ENCODE results near the gene MINK1.

MINK1 gene

DNA sequence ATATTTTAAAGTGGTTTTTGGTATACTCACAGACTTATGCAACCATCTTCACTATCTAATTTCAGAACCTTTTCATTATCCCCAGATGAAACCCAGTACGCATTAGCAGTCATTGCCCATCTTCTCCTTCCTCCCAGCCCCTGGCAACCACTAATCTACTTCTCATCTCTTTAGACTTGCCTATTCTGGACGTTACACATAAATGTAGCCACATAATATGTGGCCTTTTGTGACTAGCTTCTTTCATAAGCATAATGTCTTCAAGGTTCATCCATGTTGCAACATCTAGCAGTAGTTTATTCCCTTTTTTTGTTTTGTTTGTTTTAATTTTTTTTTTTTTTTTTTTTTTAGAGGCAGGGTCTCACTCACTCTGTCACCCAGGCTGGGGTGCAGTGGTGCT is 37.7 kb downstream of the MINK1 start:
- TF ChIP-seq ZFX (IDR thresholded peaks at IDR 0.05; ENCODE audit: borderline replicate concordance): no peak
- TF ChIP-seq, protein P1, sequence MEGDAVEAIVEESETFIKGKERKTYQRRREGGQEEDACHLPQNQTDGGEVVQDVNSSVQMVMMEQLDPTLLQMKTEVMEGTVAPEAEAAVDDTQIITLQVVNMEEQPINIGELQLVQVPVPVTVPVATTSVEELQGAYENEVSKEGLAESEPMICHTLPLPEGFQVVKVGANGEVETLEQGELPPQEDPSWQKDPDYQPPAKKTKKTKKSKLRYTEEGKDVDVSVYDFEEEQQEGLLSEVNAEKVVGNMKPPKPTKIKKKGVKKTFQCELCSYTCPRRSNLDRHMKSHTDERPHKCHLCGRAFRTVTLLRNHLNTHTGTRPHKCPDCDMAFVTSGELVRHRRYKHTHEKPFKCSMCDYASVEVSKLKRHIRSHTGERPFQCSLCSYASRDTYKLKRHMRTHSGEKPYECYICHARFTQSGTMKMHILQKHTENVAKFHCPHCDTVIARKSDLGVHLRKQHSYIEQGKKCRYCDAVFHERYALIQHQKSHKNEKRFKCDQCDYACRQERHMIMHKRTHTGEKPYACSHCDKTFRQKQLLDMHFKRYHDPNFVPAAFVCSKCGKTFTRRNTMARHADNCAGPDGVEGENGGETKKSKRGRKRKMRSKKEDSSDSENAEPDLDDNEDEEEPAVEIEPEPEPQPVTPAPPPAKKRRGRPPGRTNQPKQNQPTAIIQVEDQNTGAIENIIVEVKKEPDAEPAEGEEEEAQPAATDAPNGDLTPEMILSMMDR (IDR thresholded peaks at IDR 0.05): no peak

GRCh38 chr17:4872786-4873185 is 39.6 kb downstream of the MINK1 start:
- no peak overlapping the region for H3K27ac ChIP-seq
- TF ChIP-seq ZFX (IDR thresholded peaks at IDR 0.05; ENCODE audit: borderline replicate concordance): no peak
- TF ChIP-seq, protein P1 (IDR thresholded peaks at IDR 0.05): no peak

More for the DNA sequence above, 37.7 kb downstream of the MINK1 start:
- H3K27ac ChIP-seq: no peak overlapping the region

GRCh38 chr17:4877089-4877488 is 43.9 kb downstream of the MINK1 start:
- H3K27ac ChIP-seq: no peak overlapping the region
- TF ChIP-seq, protein P1 (IDR thresholded peaks at IDR 0.05): no peak
- no peak for TF ChIP-seq ZFX (IDR thresholded peaks at IDR 0.05; ENCODE audit: borderline replicate concordance)

DNA sequence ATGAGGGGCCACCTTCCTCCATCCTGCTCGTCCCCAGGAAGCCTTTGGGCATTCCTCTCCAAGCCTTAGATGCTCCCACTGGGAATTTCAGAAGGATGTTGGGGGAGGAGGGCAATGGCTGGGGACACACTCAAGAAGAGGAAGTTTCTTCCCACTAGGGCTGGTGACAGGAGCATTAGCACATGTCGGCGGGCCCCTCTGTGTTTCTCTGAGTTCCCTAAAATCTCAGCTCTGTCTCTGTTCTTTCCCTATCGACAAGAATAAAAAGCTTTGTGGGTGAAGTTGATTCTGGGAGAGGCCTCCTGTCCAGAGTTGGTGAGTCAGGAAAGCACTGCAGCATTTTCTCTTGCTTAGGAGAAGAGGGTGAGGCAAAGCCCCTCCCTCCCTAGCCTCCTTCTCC is 46.5 kb downstream of the MINK1 start:
- TF ChIP-seq, protein P1 (IDR thresholded peaks at IDR 0.05): no peak
- TF ChIP-seq ZFX (IDR thresholded peaks at IDR 0.05; ENCODE audit: borderline replicate concordance): no peak
- H3K27ac ChIP-seq: no peak overlapping the region

GRCh38 chr17:4880857-4881256 is 47.7 kb downstream of the MINK1 start:
- no peak overlapping the region for H3K27ac ChIP-seq
- no peak for TF ChIP-seq ZFX (IDR thresholded peaks at IDR 0.05; ENCODE audit: borderline replicate concordance)
- TF ChIP-seq, protein P1 (IDR thresholded peaks at IDR 0.05): no peak

- no peak for TF ChIP-seq ZFX (IDR thresholded peaks at IDR 0.05; ENCODE audit: borderline replicate concordance)
- TF ChIP-seq, protein P1 (IDR thresholded peaks at IDR 0.05): peak; percentile 95
- 0 out of 2 replicates have a peak overlapping the region, but pooled peaks have one; percentile 4 for H3K27ac ChIP-seq
These were observed 48.8 kb downstream of the MINK1 start for GRCh38 chr17:4881761-4882555.

GRCh38 chr17:4884489-4884888 is 51.3 kb downstream of the MINK1 start:
- TF ChIP-seq, protein P1 (IDR thresholded peaks at IDR 0.05): no peak
- TF ChIP-seq ZFX (IDR thresholded peaks at IDR 0.05; ENCODE audit: borderline replicate concordance): no peak
- no peak overlapping the region for H3K27ac ChIP-seq

Measured in 22Rv1 (cell line).